HepG2 (cell line): Measurements from ENCODE around the gene GRK4. TPM values are rescaled to one million over a fixed set of nuclear protein-coding genes. Genes with fewer than 3 reads are reported as not detected.

ENCODE experiments used
- BCLAF1 ChIP-seq: fragments of 450-650 bp; IDR thresholded peaks from 2 replicates; pipeline ENCODE4 v1.6.1; 2017; ENCODE audit warnings: mild to moderate bottlenecking
- GATA4 ChIP-seq: sonication (generic); IDR thresholded peaks from 2 replicates; pipeline ENCODE4 v1.6.1; 2016; ENCODE audit warnings: antibody characterized with exemption, low read depth, borderline replicate concordance
- MEIS1 ChIP-seq: sonication (generic); formaldehyde crosslinking; IDR thresholded peaks from 2 replicates; pipeline ENCODE4 v1.9.0; 2021; ENCODE audit warnings: mild to moderate bottlenecking, missing genetic modification reagents, moderate library complexity, borderline replicate concordance
- NFAT5 ChIP-seq: sonication (generic); formaldehyde crosslinking; IDR thresholded peaks from 2 replicates; pipeline ENCODE4 v1.4.0; 2020; ENCODE audit warnings: missing genetic modification reagents
- PHF21A ChIP-seq: sonication (generic); formaldehyde crosslinking; IDR thresholded peaks from 2 replicates; pipeline ENCODE4 v1.5.0; 2020; ENCODE audit warnings: mild to moderate bottlenecking, missing genetic modification reagents
- POGK ChIP-seq: sonication (generic); formaldehyde crosslinking; conservative IDR thresholded peaks from 2 replicates; pipeline ENCODE4 v1.8.0; 2022; ENCODE audit warnings: mild to moderate bottlenecking, moderate library complexity, missing genetic modification reagents
- PPARG ChIP-seq: conservative IDR thresholded peaks from 2 replicates; pipeline ENCODE4 v1.6.1; 2016; ENCODE audit warnings: missing biosample characterization, missing genetic modification reagents
- ZMYM4 ChIP-seq: sonication (generic); formaldehyde crosslinking; IDR thresholded peaks from 2 replicates; pipeline ENCODE4 v1.8.1; 2023; ENCODE audit warnings: mild to moderate bottlenecking, missing genetic modification reagents
- ZNF276 ChIP-seq: sonication (generic); formaldehyde crosslinking; IDR thresholded peaks from 2 replicates; pipeline ENCODE4 v1.4.0; 2020; ENCODE audit warnings: mild to moderate bottlenecking, low read depth, missing genetic modification reagents
- ZNF280D ChIP-seq: sonication (generic); formaldehyde crosslinking; IDR thresholded peaks from 2 replicates; pipeline ENCODE4 v1.5.1; 2020; ENCODE audit warnings: mild to moderate bottlenecking, missing genetic modification reagents
- ZNF333 ChIP-seq: sonication (generic); formaldehyde crosslinking; IDR thresholded peaks from 2 replicates; pipeline ENCODE4 v1.4.0; 2020; ENCODE audit warnings: mild to moderate bottlenecking, missing genetic modification reagents, borderline replicate concordance
- ZNF558 ChIP-seq: sonication (generic); formaldehyde crosslinking; IDR thresholded peaks from 2 replicates; pipeline ENCODE4 v1.9.0; 2022; ENCODE audit warnings: mild to moderate bottlenecking, missing genetic modification reagents, borderline replicate concordance
- ZNF761 ChIP-seq: sonication (generic); formaldehyde crosslinking; conservative IDR thresholded peaks from 2 replicates; pipeline ENCODE4 v1.4.0; 2020; ENCODE audit warnings: mild to moderate bottlenecking, missing genetic modification reagents
- polyA plus RNA-seq, 8 experiments: library from polyadenylated mRNA; depleted of rRNA in 3 of 8; stranded (reverse) in 7 of 8; unstranded in 1 of 8; fragments of >200 nt; fragmentation: Illumina TruSeq in 4 of 8; extraction: Trizol in 4 of 8; gene quantifications; 2 replicates each; pipeline versions ENCODE4 v1.2.1 to v1.2.3, GENCODE V29; 2011 to 2016; ENCODE audit warnings: low read depth in 4 of 8, missing spikeins in 1 of 8, mixed read lengths in 1 of 8; ENCODE audit not compliant: insufficient read depth in 1 of 8
- total RNA-seq, 5 experiments: library from RNA; depleted of rRNA; stranded (reverse); fragments of >200 nt; fragmentation: Illumina TruSeq; extraction: Trizol; gene quantifications; 2 replicates each; pipeline ENCODE4 v1.2.3, GENCODE V29; 2016; ENCODE audit warnings: low read depth in 1 of 5

Gene GRK4
- total and polyA plus RNA-seq, 2 of the 13 experiments (the other 11 are each of a cell fraction or from before 2014, with no cell fraction given) = 1.8 to 2.0 TPM

GRCh38 chr4:2962614-2963174, 677 bp upstream of the GRK4 start (continued):
- TF ChIP-seq ZNF280D (CRISPR knock-in tag) (0 out of 2 replicates have a peak, but pooled peaks have one; percentile 6), ZNF761 (CRISPR knock-in tag) (peak; percentile 68; the same call in 1 of the 2 replicates), ZNF276 (CRISPR knock-in tag) (0 out of 2 replicates have a peak, but pooled peaks have one; percentile 7), MEIS1 (CRISPR knock-in tag) (peak; percentile 86; the same call in 1 of the 2 replicates), NFAT5 (CRISPR knock-in tag) (peak; percentile 32; the same call in 1 of the 2 replicates), ZMYM4 (CRISPR knock-in tag) (no peak), BCLAF1 (no peak), ZNF558 (CRISPR knock-in tag) (0 out of 2 replicates have a peak, but pooled peaks have one; percentile 6), GATA4 (no peak), PPARG (CRISPR knock-in tag) (no peak), PHF21A (CRISPR knock-in tag) (peak; percentile 15; the same call in 1 of the 2 replicates), POGK (CRISPR knock-in tag) (no peak), ZNF333 (CRISPR knock-in tag) (0 out of 2 replicates have a peak, but pooled peaks have one; percentile 11)
